Keratinocyte (primary cell): ENCODE data around the gene SAGE1. TPM values are rescaled to one million over a fixed set of nuclear protein-coding genes. Genes with fewer than 3 reads are reported as not detected.
"Not testable (repeated sequence)": the region's sequence is repeated elsewhere in the genome, so short reads cannot be mapped to it uniquely, and the experiment has no call there.

Experiments used
- DNase-seq: peaks from one replicate; pipeline ENCODE4 v3.0.0-alpha.2; 2011; ENCODE audit warnings: low read depth, missing footprints, low spot score
- FAIRE-seq: peaks from 2 replicates; lab custom pipeline; 2011; peaks lifted over from hg19 to GRCh38; lab: Jason Lieb, UNC
- H2AFZ ChIP-seq: 2 replicates; pipeline ENCODE4 v1.6.0; 2012; ENCODE audit warnings: low read length, control low read depth, inconsistent platforms; ENCODE audit not compliant: control insufficient read depth
- H3K27ac ChIP-seq: 2 replicates; pipeline ENCODE4 v1.5.1; 2011; ENCODE audit warnings: low read length; ENCODE audit not compliant: control insufficient read depth, insufficient read depth
- H3K27me3 ChIP-seq: 3 replicates; pipeline ENCODE4 v1.6.0; 2011; ENCODE audit warnings: low read length; ENCODE audit not compliant: control insufficient read depth, insufficient read depth; ENCODE audit errors: extremely low read depth
- H3K36me3 ChIP-seq, 2 experiments: 2 replicates in 1 of 2; 3 replicates in 1 of 2; pipeline ENCODE4 v1.5.1; 2011; ENCODE audit warnings: low read length in 2 of 2, mild to moderate bottlenecking in 1 of 2; ENCODE audit not compliant: control insufficient read depth in 2 of 2, insufficient read depth in 2 of 2; ENCODE audit errors: extremely low read depth in 1 of 2
- H3K4me1 ChIP-seq: 3 replicates; pipeline ENCODE4 v1.5.1; 2011; ENCODE audit warnings: low read length; ENCODE audit not compliant: control insufficient read depth, insufficient read depth; ENCODE audit errors: extremely low read depth
- H3K4me2 ChIP-seq: 3 replicates; pipeline ENCODE4 v1.6.0; 2011; ENCODE audit warnings: low read depth, low read length; ENCODE audit not compliant: control insufficient read depth, insufficient read depth; ENCODE audit errors: extremely low read depth
- H3K4me3 ChIP-seq, 3 experiments: fragments of 200-600 bp in 1 of 3; sonication (generic) in 1 of 3; 2 replicates in 2 of 3; 3 replicates in 1 of 3; pipeline ENCODE4 v1.5.1; 2011 to 2016; ENCODE audit warnings: low read length in 3 of 3, mild to moderate bottlenecking in 3 of 3, control low read depth in 2 of 3, inconsistent platforms in 1 of 3, low read depth in 1 of 3, mixed read lengths in 1 of 3, mixed run types in 1 of 3, moderate library complexity in 1 of 3; ENCODE audit not compliant: control insufficient read depth in 2 of 3, insufficient read depth in 2 of 3; ENCODE audit errors: extremely low read depth in 1 of 3
- H3K79me2 ChIP-seq: 2 replicates; pipeline ENCODE4 v1.6.0; 2012; ENCODE audit warnings: low read length; ENCODE audit not compliant: control insufficient read depth, insufficient read depth
- H3K9ac ChIP-seq: 3 replicates; pipeline ENCODE4 v1.6.0; 2011; ENCODE audit warnings: low read length; ENCODE audit not compliant: control insufficient read depth, insufficient read depth; ENCODE audit errors: extremely low read depth
- H3K9me1 ChIP-seq: 3 replicates; pipeline ENCODE4 v1.6.0; 2011; ENCODE audit warnings: low read length; ENCODE audit not compliant: control insufficient read depth, insufficient read depth; ENCODE audit errors: extremely low read depth
- H3K9me3 ChIP-seq: 2 replicates; pipeline ENCODE4 v1.5.1; 2012; ENCODE audit warnings: low read depth, low read length; ENCODE audit not compliant: control insufficient read depth
- H4K20me1 ChIP-seq: 3 replicates; pipeline ENCODE4 v1.6.0; 2011; ENCODE audit warnings: low read length; ENCODE audit not compliant: control insufficient read depth, insufficient read depth; ENCODE audit errors: extremely low read depth
- CTCF ChIP-seq, 3 experiments: IDR thresholded peaks in 1 of 3; conservative IDR thresholded peaks in 1 of 3; optimal IDR thresholded peaks in 1 of 3; 2 replicates in 2 of 3; 3 replicates in 1 of 3; pipeline versions ENCODE3 to v1.5.1; 2011; ENCODE audit warnings: low read length in 3 of 3, mild to moderate bottlenecking in 3 of 3, moderate library complexity in 2 of 3, control low read depth in 1 of 3, inconsistent platforms in 1 of 3; ENCODE audit not compliant: insufficient read depth in 2 of 3; ENCODE audit errors: extremely low read depth in 1 of 3
- EZH2 ChIP-seq: IDR thresholded peaks from one replicate; pipeline ENCODE4 v1.6.1; 2012; ENCODE audit warnings: inconsistent platforms, mild to moderate bottlenecking, low read length, moderate library complexity
- dilution Hi-C: fragments of 300-500 bp; cut with MboI; formaldehyde crosslinking; loops from one replicate; pipeline ENCODE4 v1.7.0; 2020; ENCODE audit warnings: low sequenced_read_pairs; ENCODE audit not compliant: extremely low pct_ligation_motif_present
- polyA minus RNA-seq, 3 experiments: library from RNA; depleted of rRNA, polyadenylated mRNA; stranded (reverse); fragments of >200 nt; gene quantifications; 1 replicate in 1 of 3; 2 replicates in 1 of 3; 3 replicates in 1 of 3; pipeline ENCODE4 v1.2.3, GENCODE V29; 2011
- polyA plus RNA-seq, 5 experiments: library from polyadenylated mRNA; depleted of rRNA in 3 of 5; stranded (reverse) in 3 of 5; stranded (forward) in 1 of 5; unstranded in 1 of 5; fragments of >200 nt; gene quantifications; 1 replicate in 1 of 5; 2 replicates in 3 of 5; 3 replicates in 1 of 5; pipeline versions ENCODE4 v1.2.1 to v1.2.3, GENCODE V29; 2011 to 2012; ENCODE audit warnings: missing spikeins in 2 of 5, low read depth in 1 of 5, low replicate concordance in 1 of 5

Gene SAGE1
- polyA plus RNA-seq (not detected in 3 replicates), polyA minus RNA-seq (0.26 TPM in 1 of 3 replicates, not detected in the others)
- not detected for polyA plus RNA-seq (2011; ENCODE audit: low read depth)
- polyA plus RNA-seq (2011; cell fraction: cytosol; rRNA removed), result not detected in 2 replicates
- polyA plus RNA-seq (2011; cell fraction: nucleus; rRNA removed), result not detected in 2 replicates
- polyA plus RNA-seq (2012; ENCODE audit: low replicate concordance), result not detected in 2 replicates
- not detected for polyA minus RNA-seq (2011; cell fraction: cytosol; rRNA and poly(A)+ RNA removed)
- polyA minus RNA-seq (2011; cell fraction: nucleus; rRNA and poly(A)+ RNA removed), result not detected in 2 replicates

- H3K9me1 ChIP-seq, result no peaks in the 10 kb centered on the region
Observed at GRCh38 chrX:135893294-135893817, at the start of gene SAGE1, which contains the start of gene CT45A10. TSS of gene SAGE1 (plus strand) at chrX:135893716. CDS start at chrX:135896243, 2,527 bp downstream. TSS of gene CT45A10 (minus strand) at chrX:135893444. CDS start at chrX:135885344, 8,100 bp downstream.

GRCh38 chrX:135854438-135854837, 39.1 kb upstream of the SAGE1 start, which contains the start of gene CT45A8:
TSS of gene CT45A8 (minus strand) at chrX:135854538. CDS start at chrX:135850783, 3,755 bp downstream.
- H4K20me1 ChIP-seq, H3K9me1 ChIP-seq, H3K27ac ChIP-seq, H3K36me3 ChIP-seq, H3K27me3 ChIP-seq, H3K4me1 ChIP-seq, H3K9me3 ChIP-seq, H3K4me2 ChIP-seq, FAIRE-seq, H3K9ac ChIP-seq, DNase-seq, H3K4me3 ChIP-seq, dilution Hi-C loops, H2AFZ ChIP-seq, H3K79me2 ChIP-seq: not testable (repeated sequence)

More at GRCh38 chrX:135893294-135893817, at the start of gene SAGE1, which contains the start of gene CT45A10:
- H3K79me2 ChIP-seq, result no peaks in the 10 kb centered on the region
- no peak for DNase-seq
- no peak within 1 kb of the TSS for H2AFZ ChIP-seq
- dilution Hi-C loops, result no loop called here
- TF ChIP-seq CTCF (optimal IDR thresholded peaks at IDR 0.05 in 1 of 3, IDR thresholded peaks at IDR 0.05 in 1 of 3, conservative IDR thresholded peaks at IDR 0.05 in 1 of 3; ENCODE audit: extremely low read depth in 1 of 3, insufficient read depth in 2 of 3, low read length in 3 of 3) (no peak), EZH2 (no peak)
- H4K20me1 ChIP-seq, result no peaks in the 10 kb centered on the region
- no peak within 1 kb of the TSS for H3K4me2 ChIP-seq
- no peak within 1 kb of the TSS for H3K4me3 ChIP-seq
- no peak for FAIRE-seq
- no peak within 1 kb of the TSS for H3K9ac ChIP-seq
- H3K9me3 ChIP-seq, result peaks cover 2% of the 10 kb centered on the region
- no peaks in the 10 kb centered on the region for H3K27me3 ChIP-seq
- H3K27ac ChIP-seq, result no peak within 1 kb of the TSS
- H3K36me3 ChIP-seq, result no peaks in the 10 kb centered on the region
- no peaks in the 10 kb centered on the region for H3K4me1 ChIP-seq

GRCh38 chrX:135871712-135872111, 21.8 kb upstream of the SAGE1 start, which contains the start of gene CT45A9:
TSS of gene CT45A9 (minus strand) at chrX:135871812. CDS start at chrX:135868061, 3,751 bp downstream.
- dilution Hi-C loops, H3K9ac ChIP-seq, H3K4me1 ChIP-seq, H3K9me1 ChIP-seq, FAIRE-seq, H3K27ac ChIP-seq, H2AFZ ChIP-seq, DNase-seq, H3K4me2 ChIP-seq, H3K36me3 ChIP-seq, H4K20me1 ChIP-seq, H3K79me2 ChIP-seq, H3K9me3 ChIP-seq, H3K4me3 ChIP-seq, H3K27me3 ChIP-seq: not testable (repeated sequence)

GRCh38 chrX:135882741-135883140, 10.8 kb upstream of the SAGE1 start:
- H3K79me2 ChIP-seq, H2AFZ ChIP-seq, DNase-seq, H3K9me1 ChIP-seq, H3K4me2 ChIP-seq, H4K20me1 ChIP-seq, H3K27ac ChIP-seq, dilution Hi-C loops, H3K9me3 ChIP-seq, FAIRE-seq, H3K4me3 ChIP-seq, H3K36me3 ChIP-seq, H3K27me3 ChIP-seq, H3K9ac ChIP-seq, H3K4me1 ChIP-seq: not testable (repeated sequence)
